Hepatocyte (in vitro differentiated cells): Measurements from ENCODE around the gene EWSR1. TPM values are rescaled to one million over a fixed set of nuclear protein-coding genes. Genes with fewer than 3 reads are reported as not detected.
"Not testable (repeated sequence)": the region's sequence is repeated elsewhere in the genome, so short reads cannot be mapped to it uniquely, and the experiment has no call there.

Source experiments
- DNase-seq: peaks from one replicate; pipeline ENCODE4 v3.0.0-alpha.2; 2016; ENCODE audit warnings: low spot score
- H2AFZ ChIP-seq: fragments of 200-600 bp; sonication (generic); 2 replicates; pipeline ENCODE4 v1.6.0; 2016; ENCODE audit warnings: antibody characterized with exemption, mild to moderate bottlenecking
- H3K27ac ChIP-seq: fragments of 200-600 bp; sonication (generic); 2 replicates; pipeline ENCODE4 v1.5.1; 2016; ENCODE audit warnings: mild to moderate bottlenecking
- H3K27me3 ChIP-seq: fragments of 200-600 bp; sonication (generic); 2 replicates; pipeline ENCODE4 v1.6.1; 2016
- H3K36me3 ChIP-seq: fragments of 200-600 bp; sonication (generic); replicated peaks from 2 replicates; pipeline ENCODE4 v1.5.1; 2016; ENCODE audit warnings: low read depth; ENCODE audit not compliant: insufficient read depth
- H3K4me1 ChIP-seq: fragments of 200-600 bp; sonication (generic); 2 replicates; pipeline ENCODE4 v1.5.1; 2016; ENCODE audit warnings: mild to moderate bottlenecking, moderate library complexity; ENCODE audit not compliant: insufficient read depth
- H3K4me2 ChIP-seq: fragments of 200-600 bp; sonication (generic); 2 replicates; pipeline ENCODE4 v1.6.0; 2016
- H3K4me3 ChIP-seq: fragments of 200-600 bp; sonication (generic); 2 replicates; pipeline ENCODE4 v1.5.1; 2016; ENCODE audit warnings: mild to moderate bottlenecking
- H3K79me2 ChIP-seq: fragments of 200-600 bp; sonication (generic); 2 replicates; pipeline ENCODE4 v1.6.0; 2017; ENCODE audit warnings: mild to moderate bottlenecking
- H3K9me2 ChIP-seq: fragments of 200-600 bp; sonication (generic); replicated peaks from 2 replicates; pipeline ENCODE4 v1.6.0; 2017; ENCODE audit warnings: mild to moderate bottlenecking; ENCODE audit not compliant: insufficient read depth
- H3K9me3 ChIP-seq: fragments of 200-600 bp; sonication (generic); 2 replicates; pipeline ENCODE4 v1.5.1; 2016; ENCODE audit warnings: low read depth, mild to moderate bottlenecking
- H4K20me1 ChIP-seq: fragments of 200-600 bp; sonication (generic); 2 replicates; pipeline ENCODE4 v1.6.0; 2016; ENCODE audit warnings: mild to moderate bottlenecking; ENCODE audit not compliant: insufficient read depth, poor library complexity, severe bottlenecking
- EZH2 ChIP-seq: fragments of 200-600 bp; sonication (generic); IDR thresholded peaks from 2 replicates; pipeline ENCODE4 v1.6.1; 2016; ENCODE audit warnings: antibody characterized with exemption, mild to moderate bottlenecking, borderline replicate concordance
- EZH2phosphoT487 ChIP-seq: fragments of 200-600 bp; sonication (generic); IDR thresholded peaks from one replicate; pipeline ENCODE4 v1.6.1; 2018; ENCODE audit warnings: antibody characterized with exemption, mild to moderate bottlenecking, low read depth, moderate library complexity; ENCODE audit not compliant: unreplicated experiment, severe bottlenecking
- WGBS: methylation state at CpG from one replicate; pipeline ENCODE4 v1.1.6; 2016; ENCODE audit warnings: low lambda C conversion rate; ENCODE audit errors: missing lambda C conversion rate; 5-methylcytosine and 5-hydroxymethylcytosine counted together
- polyA plus RNA-seq: library from polyadenylated mRNA; unstranded; fragments of >200 nt; fragmentation: Nextera tagmentation; extraction: Ambion mirVana; gene quantifications from 2 replicates; pipeline ENCODE4 v1.2.1, GENCODE V29; 2016
- total RNA-seq: library from RNA; depleted of rRNA; stranded (reverse); fragments of >200 nt; gene quantifications from 2 replicates; pipeline ENCODE4 v1.2.3, GENCODE V29; 2014
- TF ChIP-seq, protein P1 (sequence below): fragments of 200-600 bp; sonication (generic); IDR thresholded peaks from 2 replicates; pipeline ENCODE4 v1.5.1; 2016; ENCODE audit warnings: antibody characterized with exemption, mild to moderate bottlenecking; ENCODE audit not compliant: poor library complexity

The EWSR1 gene
- total and polyA plus RNA-seq, 2 experiments from 2014 or later, result 161 to 269 TPM

DNA sequence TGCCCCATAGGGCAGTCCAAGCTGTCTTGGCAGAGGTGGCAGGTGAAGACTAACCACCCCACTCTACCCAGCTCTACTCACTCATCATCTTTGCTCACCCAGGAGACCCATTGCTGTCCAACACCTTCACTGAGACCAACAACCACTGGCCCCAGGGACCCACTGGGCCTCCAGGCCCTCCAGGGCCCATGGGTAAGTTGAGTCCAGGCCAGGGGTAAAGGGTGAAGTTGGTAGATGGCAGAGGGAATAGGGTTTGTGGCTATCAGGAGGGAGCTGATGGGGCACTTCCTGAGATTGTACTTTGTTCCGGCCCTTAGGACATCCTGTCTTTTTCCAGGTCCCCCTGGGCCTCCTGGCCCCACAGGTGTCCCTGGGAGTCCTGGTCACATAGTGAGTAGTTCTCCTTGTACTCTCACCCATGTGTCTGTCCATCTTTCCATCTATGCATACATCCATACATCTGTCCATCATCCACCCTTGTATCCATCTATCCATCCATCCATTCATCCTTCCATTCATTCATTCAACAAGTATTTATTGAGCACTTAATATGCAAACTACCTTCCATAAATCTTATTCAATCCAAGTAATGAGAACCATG lies 34.7 kb upstream of the EWSR1 start:
- no peaks in the 10 kb centered on the region for H3K36me3 ChIP-seq
- no peak overlapping the region for H2AFZ ChIP-seq
- TF ChIP-seq EZH2phosphoT487, result no peak
- H3K79me2 ChIP-seq, result no peaks in the 10 kb centered on the region
- no peak overlapping the region for H3K27ac ChIP-seq
- H4K20me1 ChIP-seq, result no peaks in the 10 kb centered on the region
- H3K27me3 ChIP-seq, result no peaks in the 10 kb centered on the region
- H3K9me2 ChIP-seq, result no peaks in the 10 kb centered on the region
- H3K4me2 ChIP-seq, result no peak overlapping the region
- 76% methylated on average over 1 of the region's 1 CpG for WGBS
- no peaks in the 10 kb centered on the region for H3K4me1 ChIP-seq
- no peak overlapping the region for H3K4me3 ChIP-seq
- no peak for DNase-seq
- no peaks in the 10 kb centered on the region for H3K9me3 ChIP-seq

DNA sequence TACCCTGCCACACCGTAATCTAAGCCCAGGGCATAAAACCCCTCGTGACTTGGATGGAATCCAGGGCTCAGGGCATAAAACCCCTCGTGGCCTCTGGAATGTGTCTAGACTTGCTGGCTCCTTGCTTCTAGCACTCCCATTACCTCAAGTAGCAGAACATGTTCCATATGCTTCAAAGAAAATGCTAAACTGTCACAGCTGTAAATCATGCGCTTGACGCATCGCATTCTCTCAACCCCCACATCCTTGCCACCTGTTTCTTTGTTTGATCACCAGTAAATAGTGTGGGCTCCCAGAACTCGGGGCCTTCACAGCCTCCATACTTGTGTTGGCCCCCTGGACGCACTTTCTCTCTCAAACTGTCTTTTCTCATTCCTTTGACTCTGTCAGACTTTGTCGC lies 27.6 kb upstream of the EWSR1 start:
- WGBS, result 64% methylated on average over 9 of the region's 9 CpGs
- not testable (repeated sequence) for H3K4me1 ChIP-seq, H3K9me3 ChIP-seq, H2AFZ ChIP-seq, H3K79me2 ChIP-seq, H3K4me2 ChIP-seq, H3K27me3 ChIP-seq, H3K9me2 ChIP-seq, DNase-seq, H4K20me1 ChIP-seq, H3K36me3 ChIP-seq, H3K27ac ChIP-seq, H3K4me3 ChIP-seq

DNA sequence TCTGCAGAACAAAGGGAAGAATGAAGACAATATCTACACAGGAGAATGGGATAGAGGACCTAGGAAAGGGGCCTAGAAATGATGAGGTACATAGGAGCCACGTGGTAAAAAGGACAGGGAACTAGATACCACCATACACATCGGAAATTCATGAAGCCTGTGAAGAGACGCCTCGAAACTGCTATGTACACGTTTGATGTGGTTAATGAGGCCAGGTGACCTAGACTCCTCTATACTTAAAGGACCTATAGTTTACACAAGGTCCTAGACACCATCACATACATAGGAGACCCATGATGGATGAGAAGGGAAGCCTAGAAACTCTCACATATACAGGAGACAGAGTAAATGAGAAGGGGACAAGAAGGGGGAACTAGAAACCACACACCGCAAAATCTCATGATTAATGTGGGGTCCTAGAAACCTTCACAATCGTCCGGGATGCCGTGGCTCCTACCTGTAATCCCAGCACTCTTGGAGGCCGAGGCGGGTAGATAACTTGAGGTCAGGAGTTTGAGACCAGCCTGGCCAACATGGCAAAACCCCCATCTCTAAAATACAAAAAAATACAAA lies 24.1 kb upstream of the EWSR1 start:
- Histone ChIP-seq H3K27ac (no peak overlapping the region), H2AFZ (no peak overlapping the region), H3K36me3 (no peaks in the 10 kb centered on the region), H3K79me2 (no peaks in the 10 kb centered on the region), H3K27me3 (no peaks in the 10 kb centered on the region), H3K4me2 (no peak overlapping the region), H3K4me3 (no peak overlapping the region), H4K20me1 (no peaks in the 10 kb centered on the region), H3K9me2 (no peaks in the 10 kb centered on the region), H3K9me3 (peaks cover 5% of the 10 kb centered on the region), H3K4me1 (peaks cover 7% of the 10 kb centered on the region)
- TF ChIP-seq EZH2, result no peak
- no peak for TF ChIP-seq EZH2phosphoT487
- TF ChIP-seq, protein P1, sequence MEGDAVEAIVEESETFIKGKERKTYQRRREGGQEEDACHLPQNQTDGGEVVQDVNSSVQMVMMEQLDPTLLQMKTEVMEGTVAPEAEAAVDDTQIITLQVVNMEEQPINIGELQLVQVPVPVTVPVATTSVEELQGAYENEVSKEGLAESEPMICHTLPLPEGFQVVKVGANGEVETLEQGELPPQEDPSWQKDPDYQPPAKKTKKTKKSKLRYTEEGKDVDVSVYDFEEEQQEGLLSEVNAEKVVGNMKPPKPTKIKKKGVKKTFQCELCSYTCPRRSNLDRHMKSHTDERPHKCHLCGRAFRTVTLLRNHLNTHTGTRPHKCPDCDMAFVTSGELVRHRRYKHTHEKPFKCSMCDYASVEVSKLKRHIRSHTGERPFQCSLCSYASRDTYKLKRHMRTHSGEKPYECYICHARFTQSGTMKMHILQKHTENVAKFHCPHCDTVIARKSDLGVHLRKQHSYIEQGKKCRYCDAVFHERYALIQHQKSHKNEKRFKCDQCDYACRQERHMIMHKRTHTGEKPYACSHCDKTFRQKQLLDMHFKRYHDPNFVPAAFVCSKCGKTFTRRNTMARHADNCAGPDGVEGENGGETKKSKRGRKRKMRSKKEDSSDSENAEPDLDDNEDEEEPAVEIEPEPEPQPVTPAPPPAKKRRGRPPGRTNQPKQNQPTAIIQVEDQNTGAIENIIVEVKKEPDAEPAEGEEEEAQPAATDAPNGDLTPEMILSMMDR, result no peak
- 91% methylated on average over 11 of the region's 11 CpGs for WGBS
- DNase-seq, result no peak

DNA sequence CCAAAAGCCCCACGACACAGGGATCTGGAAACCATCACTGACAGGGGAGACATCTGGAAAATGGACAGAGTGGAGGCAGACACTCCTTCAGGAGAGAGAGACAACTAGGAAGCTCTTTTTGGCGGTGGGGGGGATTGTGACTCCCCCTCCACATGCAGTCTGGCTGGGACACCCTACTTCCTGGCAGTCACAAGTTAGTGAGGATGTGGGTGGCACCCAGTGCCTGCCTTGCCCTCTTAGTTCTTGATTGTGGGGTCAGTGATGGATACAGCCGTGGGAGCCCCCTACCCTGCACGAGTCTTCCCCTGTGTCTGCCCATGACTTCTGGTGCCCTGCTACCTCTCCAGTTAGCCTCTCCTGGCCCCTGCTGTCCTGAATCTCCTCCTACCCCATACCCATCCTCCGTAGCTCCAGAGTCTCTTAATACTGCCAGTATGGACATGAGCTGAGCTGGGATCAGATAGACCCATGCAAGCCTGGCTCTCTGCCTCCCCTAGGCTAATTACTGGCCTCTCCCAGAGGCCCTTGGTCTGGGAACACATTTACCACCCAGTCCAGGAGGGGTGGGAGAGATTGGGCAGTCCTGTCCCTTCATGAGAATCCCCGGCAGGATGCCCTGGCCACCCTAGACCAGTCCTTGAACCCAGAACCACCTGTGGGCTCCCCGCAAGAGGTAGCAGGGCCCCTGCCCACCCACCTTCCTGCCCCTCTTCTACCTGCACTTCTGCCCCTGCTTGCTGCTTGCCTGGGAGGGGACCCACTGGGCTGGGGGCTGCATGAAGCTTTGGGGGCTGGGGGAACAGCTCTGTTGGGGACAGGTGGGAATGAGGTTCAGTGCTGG lies 23.1 kb upstream of the EWSR1 start:
- H3K4me2 ChIP-seq, result no peak overlapping the region
- H3K27me3 ChIP-seq, result no peaks in the 10 kb centered on the region
- no peak overlapping the region for H3K4me3 ChIP-seq
- no peak overlapping the region for H2AFZ ChIP-seq
- no peak for DNase-seq
- TF ChIP-seq EZH2 (no peak), EZH2phosphoT487 (no peak)
- TF ChIP-seq, protein P1, result no peak
- peaks cover 5% of the 10 kb centered on the region for H3K9me3 ChIP-seq
- no peaks in the 10 kb centered on the region for H3K9me2 ChIP-seq
- WGBS, result 75% methylated on average over 7 of the region's 7 CpGs
- H3K36me3 ChIP-seq, result no peaks in the 10 kb centered on the region
- H3K4me1 ChIP-seq, result peaks cover 7% of the 10 kb centered on the region
- H3K27ac ChIP-seq, result no peak overlapping the region
- no peaks in the 10 kb centered on the region for H4K20me1 ChIP-seq
- H3K79me2 ChIP-seq, result no peaks in the 10 kb centered on the region
